ENCODE results near the gene MRPL36.

Gene MRPL36

GRCh38 chr5:1781726-1782384, 17.8 kb downstream of the MRPL36 start:
- Histone ChIP-seq H3K4me1 (ENCODE audit: low read depth, poor library complexity, severe bottlenecking) (no peaks in the 10 kb centered on the region), H3K27me3 (ENCODE audit: insufficient read depth, low read depth) (no peaks in the 10 kb centered on the region), H3K9ac (no peak overlapping the region), H3K79me2 (ENCODE audit: insufficient read depth, low read depth) (no peaks in the 10 kb centered on the region), H4K20me1 (ENCODE audit: insufficient read depth) (no peaks in the 10 kb centered on the region), H3K4me2 (no peak overlapping the region), H3K4me3 (IDR thresholded peaks at IDR 0.05; ENCODE audit: insufficient read depth, low read depth, low read length) (no peak overlapping the region), H2AFZ (ENCODE audit: low read depth) (no peak overlapping the region), H3K36me3 (ENCODE audit: insufficient read depth) (no peaks in the 10 kb centered on the region), H3K27ac (no peak overlapping the region)
- no peak for TF ChIP-seq CTCF (conservative IDR thresholded peaks at IDR 0.05; ENCODE audit: low read depth, low read length)

DNA sequence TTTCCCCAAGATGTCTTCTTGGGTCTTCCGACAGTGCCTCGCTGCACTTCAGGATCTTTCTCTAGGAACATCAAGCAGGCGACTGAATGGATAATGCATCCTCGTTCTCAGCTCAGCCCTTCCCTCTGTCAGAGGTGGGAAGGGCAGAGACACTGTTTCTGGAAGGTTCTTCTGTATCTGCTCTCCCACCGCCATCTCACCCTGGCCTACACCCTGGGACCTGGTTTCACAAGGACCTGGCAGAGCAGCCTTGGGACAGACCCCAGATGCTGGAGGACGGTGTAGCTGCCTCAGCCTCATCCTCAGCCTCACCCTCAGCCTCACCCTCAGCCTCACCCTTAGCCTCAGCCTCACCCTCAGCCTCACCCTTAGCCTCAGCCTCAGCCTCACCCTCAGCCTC, 18.5 kb downstream of the MRPL36 start:
- no peak overlapping the region for H3K27ac ChIP-seq
- H3K4me1 ChIP-seq (ENCODE audit: low read depth, poor library complexity, severe bottlenecking): no peaks in the 10 kb centered on the region
- no peak overlapping the region for H3K4me3 ChIP-seq (IDR thresholded peaks at IDR 0.05; ENCODE audit: insufficient read depth, low read depth, low read length)
- H3K79me2 ChIP-seq (ENCODE audit: insufficient read depth, low read depth): no peaks in the 10 kb centered on the region
- H4K20me1 ChIP-seq (ENCODE audit: insufficient read depth): no peaks in the 10 kb centered on the region
- no peaks in the 10 kb centered on the region for H3K36me3 ChIP-seq (ENCODE audit: insufficient read depth)
- no peak overlapping the region for H3K4me2 ChIP-seq
- H3K27me3 ChIP-seq (ENCODE audit: insufficient read depth, low read depth): no peaks in the 10 kb centered on the region
- H2AFZ ChIP-seq (ENCODE audit: low read depth): no peak overlapping the region
- TF ChIP-seq CTCF (conservative IDR thresholded peaks at IDR 0.05; ENCODE audit: low read depth, low read length): no peak
- no peak overlapping the region for H3K9ac ChIP-seq

DNA sequence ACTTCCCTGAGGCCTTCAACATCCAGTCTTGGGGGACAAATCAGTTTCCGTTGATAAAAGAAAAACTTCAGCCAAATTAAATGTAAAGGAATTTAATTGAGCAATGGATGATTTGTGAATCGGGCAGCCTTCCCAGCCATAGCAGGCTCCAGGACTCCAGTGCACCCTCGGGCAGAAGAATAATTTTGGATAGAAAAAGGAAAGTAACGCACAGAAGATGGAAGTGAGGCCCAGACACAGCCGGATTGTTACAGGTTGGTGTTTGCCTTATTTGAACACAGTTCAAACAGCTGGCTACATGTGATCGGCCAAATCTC, 19.1 kb downstream of the MRPL36 start:
- Histone ChIP-seq H3K4me2 (no peak overlapping the region), H3K4me1 (ENCODE audit: low read depth, poor library complexity, severe bottlenecking) (no peaks in the 10 kb centered on the region), H3K27me3 (ENCODE audit: insufficient read depth, low read depth) (no peaks in the 10 kb centered on the region), H3K27ac (no peak overlapping the region), H3K4me3 (IDR thresholded peaks at IDR 0.05; ENCODE audit: insufficient read depth, low read depth, low read length) (no peak overlapping the region), H4K20me1 (ENCODE audit: insufficient read depth) (no peaks in the 10 kb centered on the region), H3K79me2 (ENCODE audit: insufficient read depth, low read depth) (no peaks in the 10 kb centered on the region), H2AFZ (ENCODE audit: low read depth) (no peak overlapping the region), H3K36me3 (ENCODE audit: insufficient read depth) (no peaks in the 10 kb centered on the region), H3K9ac (no peak overlapping the region)
- TF ChIP-seq CTCF (conservative IDR thresholded peaks at IDR 0.05; ENCODE audit: low read depth, low read length): no peak

DNA sequence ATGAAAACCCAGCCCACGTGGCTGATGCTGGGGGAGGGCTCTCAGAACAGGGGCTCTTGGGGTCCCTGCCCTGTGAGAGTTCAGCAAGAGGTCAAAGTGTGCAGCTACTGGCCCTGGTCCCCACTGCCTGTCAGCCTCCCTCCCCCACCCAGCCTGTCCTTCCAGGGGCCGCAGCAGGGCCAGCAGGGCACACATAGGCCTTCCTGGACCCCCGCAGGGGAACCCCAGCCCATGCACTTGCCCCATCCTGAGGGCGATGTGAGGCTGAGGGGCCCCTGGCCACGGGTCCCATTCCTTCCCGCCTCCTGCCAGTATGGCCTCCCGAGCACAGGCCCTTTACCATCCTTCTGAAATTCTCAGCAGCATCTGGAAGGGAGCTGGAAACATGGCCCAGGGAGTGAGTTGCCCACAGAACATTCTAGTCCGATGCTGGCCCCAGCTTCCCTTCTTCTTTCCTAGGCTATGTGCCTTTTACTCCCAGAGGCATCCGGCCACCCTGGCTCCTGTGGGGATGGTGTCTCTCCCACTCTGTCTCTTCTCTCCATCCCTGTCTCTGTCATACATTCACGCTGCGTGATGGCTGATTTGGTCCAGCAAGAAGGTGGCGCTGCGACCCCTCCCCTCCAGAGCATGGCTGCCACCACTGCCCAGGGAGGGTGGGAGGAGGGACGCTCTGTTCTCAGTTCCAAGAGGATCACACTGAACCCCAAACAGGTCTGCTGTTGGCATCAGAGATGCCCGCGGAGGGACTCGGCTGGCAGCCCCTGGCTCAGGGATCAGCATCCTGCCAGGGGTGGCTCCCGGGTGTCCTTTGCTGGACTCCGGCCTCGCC, 19.6 kb downstream of the MRPL36 start:
- Histone ChIP-seq H3K4me3 (IDR thresholded peaks at IDR 0.05; ENCODE audit: insufficient read depth, low read depth, low read length) (no peak overlapping the region), H3K9ac (no peak overlapping the region), H2AFZ (ENCODE audit: low read depth) (no peak overlapping the region), H3K27ac (no peak overlapping the region), H3K27me3 (ENCODE audit: insufficient read depth, low read depth) (no peaks in the 10 kb centered on the region), H3K36me3 (ENCODE audit: insufficient read depth) (no peaks in the 10 kb centered on the region), H4K20me1 (ENCODE audit: insufficient read depth) (no peaks in the 10 kb centered on the region), H3K4me2 (no peak overlapping the region), H3K79me2 (ENCODE audit: insufficient read depth, low read depth) (no peaks in the 10 kb centered on the region), H3K4me1 (ENCODE audit: low read depth, poor library complexity, severe bottlenecking) (no peaks in the 10 kb centered on the region)
- no peak for TF ChIP-seq CTCF (conservative IDR thresholded peaks at IDR 0.05; ENCODE audit: low read depth, low read length)
